ENCODE data around the gene SH3TC2.
A peak's percentile ranks its signal among the peaks of the same experiment; 100 is the strongest.

SH3TC2 gene

DNA sequence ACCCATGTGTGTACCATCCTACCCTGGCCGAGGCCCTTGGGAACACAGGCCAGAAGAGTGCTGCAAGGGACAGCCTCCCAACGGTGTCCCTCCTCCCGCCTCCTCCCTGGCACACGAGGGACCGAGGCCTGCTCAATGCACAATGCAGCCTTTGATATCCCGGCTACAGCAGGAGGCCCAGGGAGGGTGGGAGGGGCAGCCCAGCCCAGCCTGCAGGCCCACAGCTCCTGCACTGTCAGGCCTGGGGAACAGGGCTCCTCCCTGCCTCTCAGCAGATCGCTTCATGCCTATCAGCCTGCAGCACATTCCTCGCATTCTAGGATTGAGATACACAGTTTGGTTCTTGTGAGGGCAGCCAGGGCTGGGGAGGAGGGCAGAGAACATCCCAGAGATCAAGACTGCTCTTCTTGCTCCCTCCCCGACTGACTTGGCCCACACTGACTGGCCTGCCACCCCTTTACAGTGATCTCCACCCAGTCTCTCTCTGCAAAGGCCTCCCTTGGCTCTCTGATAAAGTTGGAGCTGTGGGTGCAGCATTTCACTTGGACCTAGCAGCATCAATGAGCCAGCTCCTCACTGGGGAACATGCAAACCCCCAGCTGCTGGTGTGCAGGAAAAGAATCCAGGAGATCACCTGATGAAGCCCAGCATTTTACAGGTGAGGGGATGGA is at the start of gene SH3TC2:
SH3TC2 (minus strand) TSS at position 46 of the 671 bp plus-strand sequence; CDS start at position 6, 40 bp downstream.
- H3K27me3 ChIP-seq (ENCODE audit: insufficient read depth, low read length), result no peaks in the 10 kb centered on the region
- H3K4me3 ChIP-seq (ENCODE audit: low read depth, low read length), result peak within 1 kb of the TSS; percentile 4; the same call in 1 of the 2 replicates
- no peaks in the 10 kb centered on the region for H3K36me3 ChIP-seq (ENCODE audit: insufficient read depth, low read length)
- peak within 1 kb of the TSS; percentile 81 for H3K27ac ChIP-seq (ENCODE audit: low read depth, low read length)
- H3K4me1 ChIP-seq (ENCODE audit: control insufficient read depth, insufficient read depth, low read length, unreplicated experiment), result peaks cover 25% of the 10 kb centered on the region
- H3K79me2 ChIP-seq (ENCODE audit: control insufficient read depth, insufficient read depth, low read length, unreplicated experiment), result no peaks in the 10 kb centered on the region
- H2AFZ ChIP-seq (ENCODE audit: low read length, unreplicated experiment), result peak within 1 kb of the TSS; percentile 76

DNA sequence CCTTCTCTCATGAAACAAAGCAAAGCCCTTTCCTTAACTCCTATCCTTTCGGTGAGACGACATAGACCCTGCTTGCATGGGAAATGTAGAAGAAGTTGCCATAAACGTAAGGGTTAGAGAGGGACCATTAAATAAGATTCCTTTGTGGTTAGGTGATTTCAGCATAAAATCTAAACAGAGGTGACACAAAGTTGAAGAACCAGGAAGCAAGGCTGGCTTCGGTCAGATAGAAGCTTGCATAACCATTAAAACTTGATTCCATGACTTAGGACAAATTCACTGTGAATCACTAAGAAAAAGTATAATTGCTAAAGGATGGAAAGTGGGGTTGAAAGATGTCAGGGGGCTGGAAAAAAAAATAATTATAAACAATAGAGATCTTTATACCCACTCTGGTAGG is 47.5 kb upstream of the SH3TC2 start:
- Histone ChIP-seq H3K36me3 (ENCODE audit: insufficient read depth, low read length) (no peaks in the 10 kb centered on the region), H3K79me2 (ENCODE audit: control insufficient read depth, insufficient read depth, low read length, unreplicated experiment) (no peaks in the 10 kb centered on the region), H3K4me1 (ENCODE audit: control insufficient read depth, insufficient read depth, low read length, unreplicated experiment) (peaks cover 16% of the 10 kb centered on the region), H3K27ac (ENCODE audit: low read depth, low read length) (no peak overlapping the region), H2AFZ (ENCODE audit: low read length, unreplicated experiment) (no peak overlapping the region), H3K27me3 (ENCODE audit: insufficient read depth, low read length) (no peaks in the 10 kb centered on the region), H3K4me3 (ENCODE audit: low read depth, low read length) (no peak overlapping the region)

GRCh38 chr5:149108651-149109280 is 45.9 kb upstream of the SH3TC2 start:
- Histone ChIP-seq H3K36me3 (ENCODE audit: insufficient read depth, low read length) (no peaks in the 10 kb centered on the region), H3K4me3 (ENCODE audit: low read depth, low read length) (no peak overlapping the region), H3K4me1 (ENCODE audit: control insufficient read depth, insufficient read depth, low read length, unreplicated experiment) (peaks cover 7% of the 10 kb centered on the region), H3K79me2 (ENCODE audit: control insufficient read depth, insufficient read depth, low read length, unreplicated experiment) (no peaks in the 10 kb centered on the region), H2AFZ (ENCODE audit: low read length, unreplicated experiment) (no peak overlapping the region), H3K27me3 (ENCODE audit: insufficient read depth, low read length) (no peaks in the 10 kb centered on the region), H3K27ac (ENCODE audit: low read depth, low read length) (no peak overlapping the region)

GRCh38 chr5:149100331-149100730 is 37.5 kb upstream of the SH3TC2 start:
- Histone ChIP-seq H3K4me3 (ENCODE audit: low read depth, low read length) (no peak overlapping the region), H3K4me1 (ENCODE audit: control insufficient read depth, insufficient read depth, low read length, unreplicated experiment) (no peaks in the 10 kb centered on the region), H3K36me3 (ENCODE audit: insufficient read depth, low read length) (no peaks in the 10 kb centered on the region), H2AFZ (ENCODE audit: low read length, unreplicated experiment) (no peak overlapping the region), H3K79me2 (ENCODE audit: control insufficient read depth, insufficient read depth, low read length, unreplicated experiment) (no peaks in the 10 kb centered on the region), H3K27me3 (ENCODE audit: insufficient read depth, low read length) (no peaks in the 10 kb centered on the region), H3K27ac (ENCODE audit: low read depth, low read length) (no peak overlapping the region)

DNA sequence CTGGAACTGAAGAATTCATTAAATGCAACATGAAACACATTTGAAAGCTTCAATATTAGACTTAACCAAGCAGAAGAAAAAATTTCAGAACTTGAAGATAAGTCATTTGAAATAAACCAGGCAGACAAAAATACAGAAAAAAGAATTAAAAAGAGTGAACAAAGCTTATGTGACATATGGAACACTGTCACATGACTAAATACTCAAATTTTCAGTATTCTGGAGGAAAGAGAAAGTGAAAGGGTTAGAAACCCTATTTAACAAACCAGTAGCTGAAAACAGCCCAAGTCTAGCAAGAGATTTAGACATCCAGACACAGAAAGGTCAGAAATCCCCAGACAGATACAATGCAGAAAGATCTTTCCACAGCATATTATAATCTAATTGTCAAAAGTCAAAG is 37.1 kb upstream of the SH3TC2 start:
- H3K27me3 ChIP-seq (ENCODE audit: insufficient read depth, low read length), result no peaks in the 10 kb centered on the region
- no peaks in the 10 kb centered on the region for H3K4me1 ChIP-seq (ENCODE audit: control insufficient read depth, insufficient read depth, low read length, unreplicated experiment)
- no peaks in the 10 kb centered on the region for H3K79me2 ChIP-seq (ENCODE audit: control insufficient read depth, insufficient read depth, low read length, unreplicated experiment)
- H3K4me3 ChIP-seq (ENCODE audit: low read depth, low read length), result no peak overlapping the region
- H3K36me3 ChIP-seq (ENCODE audit: insufficient read depth, low read length), result no peaks in the 10 kb centered on the region
- no peak overlapping the region for H2AFZ ChIP-seq (ENCODE audit: low read length, unreplicated experiment)
- H3K27ac ChIP-seq (ENCODE audit: low read depth, low read length), result no peak overlapping the region

DNA sequence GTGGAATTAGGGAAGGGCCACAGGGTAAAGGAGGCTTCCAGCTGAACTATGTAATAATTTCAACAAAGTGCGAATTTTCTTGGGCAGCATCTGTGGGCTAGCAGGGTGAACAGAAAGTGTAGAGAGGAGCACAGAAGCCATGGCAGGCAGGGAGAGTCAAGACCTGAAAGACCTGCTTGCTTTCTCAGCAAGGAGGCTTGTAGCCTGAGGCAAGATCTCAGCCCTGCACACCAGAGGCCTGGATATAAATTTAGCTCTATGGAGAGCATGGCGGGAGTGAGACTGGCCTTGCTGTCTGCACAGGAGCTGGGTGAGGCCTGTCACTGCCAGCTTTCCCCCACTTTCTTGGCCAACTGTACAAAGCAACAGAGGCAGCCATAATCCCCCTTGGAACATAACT is 32.1 kb upstream of the SH3TC2 start:
- Histone ChIP-seq H3K27me3 (ENCODE audit: insufficient read depth, low read length) (no peaks in the 10 kb centered on the region), H3K4me1 (ENCODE audit: control insufficient read depth, insufficient read depth, low read length, unreplicated experiment) (no peaks in the 10 kb centered on the region), H3K4me3 (ENCODE audit: low read depth, low read length) (no peak overlapping the region), H3K36me3 (ENCODE audit: insufficient read depth, low read length) (no peaks in the 10 kb centered on the region), H3K27ac (ENCODE audit: low read depth, low read length) (no peak overlapping the region), H2AFZ (ENCODE audit: low read length, unreplicated experiment) (no peak overlapping the region), H3K79me2 (ENCODE audit: control insufficient read depth, insufficient read depth, low read length, unreplicated experiment) (no peaks in the 10 kb centered on the region)

- Histone ChIP-seq H3K27ac (ENCODE audit: low read depth, low read length) (no peak overlapping the region), H3K36me3 (ENCODE audit: insufficient read depth, low read length) (no peaks in the 10 kb centered on the region), H3K79me2 (ENCODE audit: control insufficient read depth, insufficient read depth, low read length, unreplicated experiment) (no peaks in the 10 kb centered on the region)
Measured at GRCh38 chr5:149093625-149094024, 30.8 kb upstream of the SH3TC2 start.

GRCh38 chr5:149089796-149090195 is 26.9 kb upstream of the SH3TC2 start:
- Histone ChIP-seq H3K36me3 (ENCODE audit: insufficient read depth, low read length) (no peaks in the 10 kb centered on the region), H3K4me1 (ENCODE audit: control insufficient read depth, insufficient read depth, low read length, unreplicated experiment) (no peaks in the 10 kb centered on the region), H3K27ac (ENCODE audit: low read depth, low read length) (no peak overlapping the region), H3K79me2 (ENCODE audit: control insufficient read depth, insufficient read depth, low read length, unreplicated experiment) (no peaks in the 10 kb centered on the region), H3K4me3 (ENCODE audit: low read depth, low read length) (no peak overlapping the region), H2AFZ (ENCODE audit: low read length, unreplicated experiment) (no peak overlapping the region), H3K27me3 (ENCODE audit: insufficient read depth, low read length) (no peaks in the 10 kb centered on the region)

More at GRCh38 chr5:149093625-149094024, 30.8 kb upstream of the SH3TC2 start:
- Histone ChIP-seq H3K4me3 (ENCODE audit: low read depth, low read length) (no peak overlapping the region), H3K4me1 (ENCODE audit: control insufficient read depth, insufficient read depth, low read length, unreplicated experiment) (no peaks in the 10 kb centered on the region), H2AFZ (ENCODE audit: low read length, unreplicated experiment) (no peak overlapping the region), H3K27me3 (ENCODE audit: insufficient read depth, low read length) (no peaks in the 10 kb centered on the region)

DNA sequence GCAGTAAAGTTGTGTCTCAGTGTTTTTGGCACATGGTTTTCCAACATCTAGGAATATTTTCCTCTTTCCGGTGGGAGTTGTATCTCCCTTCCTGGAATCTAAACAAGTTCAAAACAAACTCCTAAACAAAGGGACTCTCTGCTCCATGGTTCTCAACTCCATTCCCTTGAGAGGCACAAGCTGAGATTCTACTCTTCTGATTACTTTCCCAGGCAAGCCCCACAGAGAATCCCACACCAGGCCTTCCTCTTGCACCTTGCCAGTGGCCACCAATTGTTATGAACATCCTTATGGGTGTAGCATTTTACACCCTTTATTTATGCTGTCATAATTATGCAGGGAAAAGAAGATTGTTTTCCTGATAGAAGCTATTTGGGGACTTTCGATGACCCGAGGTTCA is 25.8 kb upstream of the SH3TC2 start:
- Histone ChIP-seq H3K27me3 (ENCODE audit: insufficient read depth, low read length) (no peaks in the 10 kb centered on the region), H2AFZ (ENCODE audit: low read length, unreplicated experiment) (no peak overlapping the region), H3K36me3 (ENCODE audit: insufficient read depth, low read length) (no peaks in the 10 kb centered on the region), H3K79me2 (ENCODE audit: control insufficient read depth, insufficient read depth, low read length, unreplicated experiment) (no peaks in the 10 kb centered on the region), H3K27ac (ENCODE audit: low read depth, low read length) (no peak overlapping the region), H3K4me3 (ENCODE audit: low read depth, low read length) (no peak overlapping the region), H3K4me1 (ENCODE audit: control insufficient read depth, insufficient read depth, low read length, unreplicated experiment) (no peaks in the 10 kb centered on the region)

DNA sequence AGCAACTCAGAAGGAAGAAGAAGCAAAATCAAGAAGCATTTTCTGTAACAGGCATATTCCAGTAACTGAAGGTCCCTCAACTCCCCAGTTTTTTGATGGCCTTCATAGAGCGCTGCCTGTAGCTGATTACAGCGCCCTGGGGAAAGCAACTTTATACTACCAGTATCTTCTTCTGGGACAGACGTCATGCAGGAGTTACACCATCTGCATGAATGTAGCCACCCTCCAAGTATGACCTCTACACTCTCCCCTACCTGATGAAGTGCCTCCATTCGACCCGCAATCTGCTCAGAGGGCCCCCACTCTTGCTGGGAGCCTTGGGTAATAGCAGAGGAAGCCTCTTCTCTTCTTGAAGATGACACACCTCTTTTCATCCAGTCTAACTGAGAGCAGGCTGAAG is 21.0 kb upstream of the SH3TC2 start:
- Histone ChIP-seq H3K79me2 (ENCODE audit: control insufficient read depth, insufficient read depth, low read length, unreplicated experiment) (no peaks in the 10 kb centered on the region), H3K27me3 (ENCODE audit: insufficient read depth, low read length) (no peaks in the 10 kb centered on the region), H3K4me1 (ENCODE audit: control insufficient read depth, insufficient read depth, low read length, unreplicated experiment) (no peaks in the 10 kb centered on the region), H3K27ac (ENCODE audit: low read depth, low read length) (no peak overlapping the region), H2AFZ (ENCODE audit: low read length, unreplicated experiment) (no peak overlapping the region), H3K36me3 (ENCODE audit: insufficient read depth, low read length) (no peaks in the 10 kb centered on the region), H3K4me3 (ENCODE audit: low read depth, low read length) (no peak overlapping the region)

DNA sequence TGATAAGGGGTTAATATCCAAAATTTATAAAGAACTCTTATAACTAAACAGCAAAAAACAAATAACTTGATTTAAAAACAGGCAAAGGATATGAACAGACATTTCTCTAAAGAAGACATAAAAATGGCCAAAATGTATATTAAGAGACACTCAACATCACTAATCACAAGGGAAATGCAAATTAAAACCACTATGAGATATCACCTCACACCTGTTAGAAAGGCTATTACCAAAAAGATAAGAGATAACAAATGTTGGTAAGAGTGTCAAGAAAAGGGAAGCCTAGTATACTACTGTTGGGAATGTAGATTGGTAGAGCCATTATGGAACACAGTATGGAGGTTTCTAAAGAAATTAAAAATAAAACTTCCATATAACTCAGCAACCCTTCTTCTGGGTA is 19.4 kb upstream of the SH3TC2 start:
- Histone ChIP-seq H3K4me3 (ENCODE audit: low read depth, low read length) (no peak overlapping the region), H3K4me1 (ENCODE audit: control insufficient read depth, insufficient read depth, low read length, unreplicated experiment) (no peaks in the 10 kb centered on the region), H3K27me3 (ENCODE audit: insufficient read depth, low read length) (no peaks in the 10 kb centered on the region), H3K36me3 (ENCODE audit: insufficient read depth, low read length) (no peaks in the 10 kb centered on the region), H3K27ac (ENCODE audit: low read depth, low read length) (no peak overlapping the region), H3K79me2 (ENCODE audit: control insufficient read depth, insufficient read depth, low read length, unreplicated experiment) (no peaks in the 10 kb centered on the region), H2AFZ (ENCODE audit: low read length, unreplicated experiment) (no peak overlapping the region)

Measured in ACC112 (cell line).